ENCODE data around the gene MED25. TPM values are rescaled to one million over a fixed set of nuclear protein-coding genes. Genes with fewer than 3 reads are reported as not detected.

The MED25 gene
- total RNA-seq, 4 donors from 2014 or later, result 14.4 to 32.2 (median 19.6) TPM

DNA sequence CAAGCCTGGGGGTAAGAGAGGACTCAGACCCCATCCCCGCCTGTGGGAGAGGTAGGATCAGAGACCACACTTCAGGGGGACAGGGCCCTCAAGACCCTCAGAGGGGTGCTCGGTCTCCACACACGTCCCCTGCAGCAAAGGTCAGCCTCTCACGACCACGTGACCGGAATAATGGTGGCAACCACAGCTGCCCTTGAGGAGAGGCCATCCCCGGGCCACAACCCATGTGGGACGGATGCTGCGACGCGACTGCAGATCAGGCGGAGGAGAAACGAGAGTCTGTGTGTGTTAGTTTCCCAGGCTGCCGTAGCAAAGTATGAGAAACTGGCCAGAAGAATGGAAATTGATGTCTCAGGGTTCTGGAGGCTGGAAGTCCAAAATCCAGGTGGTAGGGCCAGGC is 8.9 kb downstream of the MED25 start:
- ATAC-seq (ENCODE audit: low FRiP score) (no peak), DNase-seq (ENCODE audit: low spot score) (no peak)
- TF ChIP-seq, protein P1, sequence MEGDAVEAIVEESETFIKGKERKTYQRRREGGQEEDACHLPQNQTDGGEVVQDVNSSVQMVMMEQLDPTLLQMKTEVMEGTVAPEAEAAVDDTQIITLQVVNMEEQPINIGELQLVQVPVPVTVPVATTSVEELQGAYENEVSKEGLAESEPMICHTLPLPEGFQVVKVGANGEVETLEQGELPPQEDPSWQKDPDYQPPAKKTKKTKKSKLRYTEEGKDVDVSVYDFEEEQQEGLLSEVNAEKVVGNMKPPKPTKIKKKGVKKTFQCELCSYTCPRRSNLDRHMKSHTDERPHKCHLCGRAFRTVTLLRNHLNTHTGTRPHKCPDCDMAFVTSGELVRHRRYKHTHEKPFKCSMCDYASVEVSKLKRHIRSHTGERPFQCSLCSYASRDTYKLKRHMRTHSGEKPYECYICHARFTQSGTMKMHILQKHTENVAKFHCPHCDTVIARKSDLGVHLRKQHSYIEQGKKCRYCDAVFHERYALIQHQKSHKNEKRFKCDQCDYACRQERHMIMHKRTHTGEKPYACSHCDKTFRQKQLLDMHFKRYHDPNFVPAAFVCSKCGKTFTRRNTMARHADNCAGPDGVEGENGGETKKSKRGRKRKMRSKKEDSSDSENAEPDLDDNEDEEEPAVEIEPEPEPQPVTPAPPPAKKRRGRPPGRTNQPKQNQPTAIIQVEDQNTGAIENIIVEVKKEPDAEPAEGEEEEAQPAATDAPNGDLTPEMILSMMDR (IDR thresholded peaks at IDR 0.05), result no peak

DNA sequence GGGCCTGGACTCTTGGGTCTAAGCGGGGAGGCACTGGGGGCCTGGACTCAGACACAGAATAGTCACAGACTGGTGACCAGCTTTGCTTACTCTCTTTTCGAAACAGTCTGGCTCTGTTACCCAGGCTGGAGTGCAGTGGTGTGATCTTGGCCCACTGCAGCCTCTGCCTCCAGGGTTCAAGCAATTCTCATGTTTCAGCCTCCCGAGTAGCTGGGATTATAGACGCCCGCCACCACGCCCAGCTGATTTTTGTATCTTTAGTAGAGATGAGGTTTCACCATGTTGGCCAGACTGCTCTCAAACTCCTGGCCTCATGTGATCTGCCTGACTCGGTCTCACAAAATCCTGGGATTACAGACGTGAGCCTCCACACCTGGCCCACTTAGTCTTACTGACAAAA is 11.1 kb downstream of the MED25 start:
- TF ChIP-seq, protein P1 (IDR thresholded peaks at IDR 0.05), result no peak
- no peak for ATAC-seq (ENCODE audit: low FRiP score)
- DNase-seq (ENCODE audit: low spot score), result no peak

DNA sequence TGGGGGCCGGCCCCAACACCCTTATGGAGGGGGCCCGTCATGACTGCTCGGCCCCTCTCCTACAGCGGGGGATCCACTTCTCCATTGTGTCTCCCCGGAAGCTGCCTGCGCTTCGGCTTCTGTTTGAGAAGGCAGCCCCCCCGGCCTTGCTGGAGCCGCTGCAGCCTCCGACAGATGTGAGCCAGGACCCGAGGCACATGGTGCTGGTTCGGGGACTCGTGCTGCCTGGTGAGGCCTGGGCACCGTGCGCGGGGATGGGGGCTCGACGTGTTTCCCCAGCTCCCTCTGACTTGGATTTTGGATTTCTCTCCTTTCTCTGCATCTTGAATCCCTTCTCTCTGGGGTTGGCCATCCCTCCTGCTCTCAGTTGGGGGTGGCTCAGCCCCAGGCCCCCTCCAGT is 11.6 kb downstream of the MED25 start:
- no peak for ATAC-seq (ENCODE audit: low FRiP score)
- TF ChIP-seq, protein P1 (IDR thresholded peaks at IDR 0.05), result no peak
- DNase-seq (ENCODE audit: low spot score), result no peak

DNA sequence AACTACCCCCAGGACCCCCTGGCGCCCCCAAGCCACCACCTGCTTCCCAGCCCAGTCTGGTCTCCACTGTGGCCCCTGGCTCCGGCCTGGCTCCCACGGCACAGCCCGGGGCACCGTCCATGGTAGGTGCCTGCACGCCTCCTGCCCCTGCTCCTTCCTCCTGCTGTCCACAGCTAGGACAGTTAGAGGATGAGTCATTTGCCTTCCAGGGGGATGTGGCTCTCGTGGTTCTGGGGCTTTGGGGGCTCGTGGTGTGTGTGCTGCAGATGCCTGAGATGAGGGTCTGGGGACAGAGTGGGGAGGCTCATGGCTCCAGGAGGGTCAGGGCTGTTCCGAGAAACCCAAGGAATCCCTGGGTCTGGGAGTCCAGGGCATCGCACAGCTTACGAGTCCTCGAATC is 12.7 kb downstream of the MED25 start:
- DNase-seq (ENCODE audit: low spot score) (no peak), ATAC-seq (ENCODE audit: low FRiP score) (no peak)
- TF ChIP-seq, protein P1 (IDR thresholded peaks at IDR 0.05), result no peak

DNA sequence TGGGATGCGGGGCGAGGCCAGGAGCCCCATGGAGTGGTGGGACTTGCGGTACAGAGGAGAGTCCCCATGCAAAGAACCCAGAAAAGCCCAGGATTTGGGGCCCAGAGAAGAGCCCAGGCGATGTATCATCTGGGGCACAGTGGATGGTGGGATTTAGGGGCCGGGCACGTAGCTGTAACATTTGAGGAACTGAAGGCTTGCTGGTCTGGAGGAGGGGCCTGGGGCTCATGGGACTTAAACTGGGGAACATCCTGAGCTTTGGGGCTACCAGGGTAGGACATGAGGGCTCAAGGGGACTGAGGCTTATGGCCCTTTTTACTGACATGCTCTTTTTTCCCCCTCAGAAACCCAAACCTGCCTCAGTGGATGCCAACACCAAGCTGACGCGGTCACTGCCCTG is 13.5 kb downstream of the MED25 start:
- TF ChIP-seq, protein P1 (IDR thresholded peaks at IDR 0.05), result no peak

DNA sequence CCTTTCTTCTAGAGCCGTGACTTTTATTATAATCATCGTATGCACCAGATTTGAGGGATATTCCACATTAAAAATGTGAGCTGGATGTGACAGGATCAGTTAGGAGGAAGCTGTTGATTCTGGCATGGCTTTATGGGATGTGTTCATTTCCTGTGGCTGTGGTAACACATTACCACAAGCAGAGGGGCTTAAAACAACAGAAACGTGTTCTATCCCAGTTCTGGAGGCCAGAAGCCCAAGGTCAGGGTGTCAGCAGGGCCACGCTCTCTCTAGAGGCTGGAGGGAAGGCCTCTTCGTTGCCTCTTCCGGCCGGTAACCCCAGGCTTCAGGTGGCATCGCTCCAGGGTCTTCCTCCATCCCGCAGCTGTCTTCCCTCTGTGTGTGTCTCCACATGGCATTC is 14.5 kb downstream of the MED25 start:
- ATAC-seq (ENCODE audit: low FRiP score) (no peak), DNase-seq (ENCODE audit: low spot score) (no peak)
- TF ChIP-seq, protein P1 (IDR thresholded peaks at IDR 0.05), result no peak

More for the DNA sequence above, 13.5 kb downstream of the MED25 start:
- DNase-seq (ENCODE audit: low spot score) (no peak), ATAC-seq (ENCODE audit: low FRiP score) (no peak)

DNA sequence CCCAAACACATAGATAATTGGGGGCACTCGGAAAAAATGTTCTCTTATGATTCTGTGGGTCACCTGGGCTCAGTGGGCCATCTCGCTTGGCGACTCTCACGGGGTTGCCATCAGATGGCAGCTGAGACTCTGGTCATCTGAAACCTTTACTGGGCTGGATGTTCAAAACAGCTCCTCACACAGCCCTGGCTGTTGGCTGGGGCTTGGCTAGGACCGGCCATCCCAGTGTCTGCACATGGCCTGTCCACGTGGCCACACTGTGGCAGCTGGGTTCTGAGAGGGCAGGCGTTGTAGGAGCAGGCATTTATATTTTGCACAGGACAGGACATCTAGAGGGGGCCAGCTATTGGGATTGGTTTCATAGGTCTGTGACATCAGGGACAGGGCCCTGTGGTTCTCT is 15.5 kb downstream of the MED25 start:
- TF ChIP-seq, protein P1 (IDR thresholded peaks at IDR 0.05), result no peak
- ATAC-seq (ENCODE audit: low FRiP score), result no peak

More for the DNA sequence above, 15.5 kb downstream of the MED25 start:
- DNase-seq (ENCODE audit: low spot score), result no peak

Data from omental fat pad (tissue), 4 donors.